ENCODE results near the gene PTGIS.
A peak's percentile ranks its signal among the peaks of the same experiment; 100 is the strongest.
"Not testable (repeated sequence)": the region's sequence is repeated elsewhere in the genome, so short reads cannot be mapped to it uniquely, and the experiment has no call there.

PTGIS gene

DNA sequence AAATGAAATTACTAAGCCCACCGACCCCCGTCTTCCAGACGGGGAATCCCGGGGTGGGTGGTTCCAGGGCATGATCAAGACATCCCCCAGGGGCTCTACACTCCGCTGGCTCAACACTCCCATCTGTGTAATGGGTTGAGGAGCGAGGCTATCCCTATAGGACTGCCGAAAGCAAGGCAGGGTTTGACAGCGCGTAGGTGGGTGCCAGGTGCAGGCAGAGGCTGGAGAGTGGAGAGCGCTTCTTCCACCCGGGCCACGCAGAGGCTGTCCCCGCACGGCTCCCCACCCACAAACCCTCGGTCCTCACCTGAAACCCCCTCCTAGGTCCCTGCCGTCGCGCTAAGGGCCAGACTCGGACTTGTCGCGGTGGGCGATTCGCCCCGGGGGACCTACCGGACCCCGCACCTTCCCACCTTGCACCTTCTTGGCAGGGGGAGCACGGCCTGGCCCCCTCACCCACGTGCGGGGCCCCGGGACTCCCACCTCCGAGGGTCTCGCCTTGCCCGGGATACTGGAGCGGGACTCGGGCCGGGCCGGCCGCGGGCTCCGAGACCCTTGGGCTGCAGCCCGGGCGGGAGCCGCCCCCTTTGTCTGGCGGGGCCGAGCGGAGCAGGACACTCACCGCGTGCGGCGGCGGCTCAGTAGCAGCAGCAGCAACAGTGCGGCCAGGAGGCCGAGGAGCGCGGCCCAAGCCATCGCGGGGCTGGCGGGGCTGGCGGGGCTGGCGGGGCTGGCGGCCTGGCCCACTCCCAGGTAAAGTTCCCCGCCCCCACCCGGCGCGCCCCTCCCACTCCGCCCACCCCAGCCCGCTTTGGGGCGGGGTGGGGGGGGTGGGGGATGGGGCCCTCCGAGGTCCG, at the start of gene PTGIS:
Gene PTGIS (minus strand): TSS at position 717 of the 857 bp plus-strand sequence. CDS start 21 bp downstream, at position 696.
- DNase-seq (ENCODE audit: low read depth in 4 of 4, low spot score in 1 of 4): no peak

DNA sequence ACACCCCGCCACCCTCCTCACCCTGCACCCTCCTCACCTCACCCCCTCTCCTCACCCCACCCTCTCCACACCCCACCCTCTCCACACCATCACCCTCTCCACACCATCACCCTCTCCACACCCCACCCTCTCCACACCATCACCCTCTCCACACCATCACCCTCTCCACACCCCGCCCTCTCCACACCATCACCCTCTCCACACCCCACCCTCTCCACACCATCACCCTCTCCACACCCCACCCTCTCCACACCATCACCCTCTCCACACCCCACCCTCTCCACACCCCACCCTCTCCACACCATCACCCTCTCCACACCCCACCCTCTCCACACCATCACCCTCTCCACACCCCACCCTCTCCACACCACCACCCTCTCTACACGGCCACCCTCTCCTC, 49.5 kb upstream of the PTGIS start:
- DNase-seq (ENCODE audit: low read depth in 4 of 4, low spot score in 1 of 4): not testable (repeated sequence)

GRCh38 chr20:49616154-49617007, 48.4 kb upstream of the PTGIS start:
- no peak for DNase-seq (ENCODE audit: low read depth in 4 of 4, low spot score in 1 of 4)

- DNase-seq (ENCODE audit: low read depth in 4 of 4, low spot score in 1 of 4): no peak
Measured at GRCh38 chr20:49615401-49616153, 47.6 kb upstream of the PTGIS start.

GRCh38 chr20:49615051-49615400, 47.1 kb upstream of the PTGIS start:
- not testable (repeated sequence) for DNase-seq (ENCODE audit: low read depth in 4 of 4, low spot score in 1 of 4)

- DNase-seq (ENCODE audit: low read depth in 4 of 4, low spot score in 1 of 4): no peak
Measured at GRCh38 chr20:49614338-49615050, 46.6 kb upstream of the PTGIS start.

GRCh38 chr20:49612127-49612738, 44.3 kb upstream of the PTGIS start:
- DNase-seq (ENCODE audit: low read depth in 4 of 4, low spot score in 1 of 4): no peak

GRCh38 chr20:49611539-49612126, 43.7 kb upstream of the PTGIS start:
- not testable (repeated sequence) for DNase-seq (ENCODE audit: low read depth in 4 of 4, low spot score in 1 of 4)

DNA sequence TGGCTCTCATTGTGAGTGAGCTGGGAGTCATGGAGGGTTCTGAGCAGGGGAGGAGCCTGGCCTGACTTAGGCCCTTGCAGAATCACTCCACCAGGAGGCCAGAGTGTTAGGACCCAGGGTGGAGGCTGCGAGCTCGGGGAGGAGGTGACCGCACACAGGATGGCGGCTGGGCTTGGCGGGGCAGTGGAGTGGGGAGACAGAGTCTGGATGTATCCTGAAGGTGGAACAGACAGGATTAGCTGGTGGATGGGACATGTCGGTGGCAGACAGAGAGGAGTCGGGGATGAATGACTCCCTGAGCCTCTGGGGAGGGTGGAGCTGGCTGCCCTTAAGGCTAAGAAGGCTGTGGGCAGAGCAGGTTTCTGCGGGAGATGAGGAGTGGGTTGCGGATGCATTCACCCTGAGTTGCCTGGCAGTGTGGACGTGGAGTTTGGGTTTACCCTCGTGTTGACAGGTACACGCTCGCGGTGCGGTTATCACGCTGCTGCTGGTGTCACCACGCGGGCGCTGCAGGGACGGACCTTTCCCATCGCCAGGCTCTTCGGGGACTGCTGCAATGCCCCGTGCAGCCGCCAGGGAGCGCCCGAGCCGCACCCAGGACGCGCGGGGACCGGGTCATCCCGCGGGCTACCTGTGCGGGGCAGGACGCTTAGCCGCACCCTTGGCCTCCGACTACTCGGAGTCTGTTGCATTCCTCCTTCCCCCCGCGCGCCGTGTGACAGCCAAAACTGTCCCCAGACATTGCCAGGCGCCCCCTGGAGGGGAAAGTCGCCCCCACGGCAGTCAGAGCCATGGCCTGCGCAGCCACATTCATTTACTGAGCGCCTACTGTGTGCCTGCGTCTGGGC, 43.0 kb upstream of the PTGIS start:
- DNase-seq (ENCODE audit: low read depth in 4 of 4, low spot score in 1 of 4): peak; percentile 47 to 67 (median 62)

DNA sequence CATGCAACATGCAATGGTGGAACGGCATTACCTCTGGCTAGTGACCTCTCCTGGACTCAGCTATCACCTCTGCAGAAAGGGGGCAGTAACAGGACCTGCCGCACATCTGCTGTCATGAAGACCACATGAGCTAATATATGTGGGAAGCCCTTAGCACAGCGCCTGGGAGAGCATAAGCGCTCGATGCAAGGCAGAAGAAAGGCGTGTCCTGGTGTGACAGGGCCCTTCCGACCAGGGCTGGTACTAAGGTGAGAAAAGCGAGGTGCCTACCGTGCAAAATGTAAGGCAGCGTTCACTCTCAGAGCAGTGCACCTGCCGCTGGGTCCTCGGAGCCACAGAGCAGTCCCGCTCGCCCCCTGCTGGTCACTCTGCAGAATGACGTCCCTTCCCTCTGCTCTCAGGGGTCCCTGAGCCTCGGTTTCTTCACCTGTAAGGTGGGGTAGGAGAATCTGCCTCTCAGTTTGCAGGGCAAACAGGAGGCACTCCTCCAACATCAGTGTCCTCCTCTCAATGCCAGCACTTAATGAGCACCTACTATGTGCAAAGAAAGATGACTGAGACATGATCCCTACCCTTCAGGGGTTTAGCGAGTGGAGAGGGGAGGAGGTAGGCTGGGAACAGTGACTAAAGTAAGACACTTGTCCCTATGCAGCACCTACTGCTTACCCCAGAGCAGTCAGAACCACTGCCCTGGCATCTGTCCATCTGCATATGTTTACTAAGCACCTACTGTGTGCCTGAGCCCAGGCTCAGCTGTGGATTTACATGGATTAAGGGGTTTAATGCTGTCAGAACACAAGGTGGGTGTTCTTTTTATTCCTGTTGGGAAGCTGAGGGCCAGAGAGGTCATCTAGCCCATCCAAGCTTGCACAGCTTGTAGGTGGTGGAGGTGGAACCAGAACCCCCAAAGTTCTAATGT, 41.1 kb upstream of the PTGIS start:
- DNase-seq (ENCODE audit: low read depth in 4 of 4, low spot score in 1 of 4): peak; percentile 53 to 64 (median 59)

DNA sequence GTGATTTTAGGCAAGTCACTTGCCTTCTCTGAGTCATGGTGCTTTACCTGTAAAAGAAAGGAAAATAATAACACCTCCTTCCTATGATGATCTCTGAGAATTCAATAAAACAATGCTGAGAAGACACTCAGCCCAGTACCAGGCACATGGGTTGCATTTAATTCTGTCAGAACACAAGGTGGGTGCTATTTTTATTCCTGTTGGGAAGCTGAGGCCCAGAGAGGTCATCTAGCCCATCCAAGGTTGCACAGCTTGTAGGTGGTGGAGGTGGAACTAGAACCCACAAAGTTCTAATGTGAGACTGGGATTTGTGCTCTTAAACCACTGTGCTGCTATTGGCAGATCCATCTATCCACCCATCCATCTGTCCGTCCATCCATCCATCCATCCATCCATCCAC, 39.6 kb upstream of the PTGIS start:
- no peak for DNase-seq (ENCODE audit: low read depth in 4 of 4, low spot score in 1 of 4)

DNA sequence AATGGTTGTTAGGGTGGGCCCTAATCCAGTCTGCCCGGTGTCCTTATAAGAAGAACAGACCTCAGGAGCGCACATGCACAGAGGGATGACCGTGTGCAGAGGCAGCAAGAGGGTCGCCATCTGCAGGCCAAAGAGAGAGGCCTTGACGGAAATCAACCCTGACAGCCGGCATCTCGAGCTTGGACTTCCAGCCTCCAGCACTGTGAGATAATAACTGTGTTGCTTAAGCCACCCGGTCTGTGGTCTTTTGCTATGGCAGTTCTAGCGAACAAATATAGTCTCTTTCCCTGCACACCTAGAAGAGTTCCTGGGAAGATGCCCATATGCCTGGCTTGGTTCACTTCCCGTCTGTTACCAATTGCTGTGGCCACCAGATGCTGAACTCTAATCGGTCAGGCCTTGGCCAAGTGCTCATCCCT, 35.3 kb upstream of the PTGIS start:
- DNase-seq (ENCODE audit: low read depth in 4 of 4, low spot score in 1 of 4): no peak

DNA sequence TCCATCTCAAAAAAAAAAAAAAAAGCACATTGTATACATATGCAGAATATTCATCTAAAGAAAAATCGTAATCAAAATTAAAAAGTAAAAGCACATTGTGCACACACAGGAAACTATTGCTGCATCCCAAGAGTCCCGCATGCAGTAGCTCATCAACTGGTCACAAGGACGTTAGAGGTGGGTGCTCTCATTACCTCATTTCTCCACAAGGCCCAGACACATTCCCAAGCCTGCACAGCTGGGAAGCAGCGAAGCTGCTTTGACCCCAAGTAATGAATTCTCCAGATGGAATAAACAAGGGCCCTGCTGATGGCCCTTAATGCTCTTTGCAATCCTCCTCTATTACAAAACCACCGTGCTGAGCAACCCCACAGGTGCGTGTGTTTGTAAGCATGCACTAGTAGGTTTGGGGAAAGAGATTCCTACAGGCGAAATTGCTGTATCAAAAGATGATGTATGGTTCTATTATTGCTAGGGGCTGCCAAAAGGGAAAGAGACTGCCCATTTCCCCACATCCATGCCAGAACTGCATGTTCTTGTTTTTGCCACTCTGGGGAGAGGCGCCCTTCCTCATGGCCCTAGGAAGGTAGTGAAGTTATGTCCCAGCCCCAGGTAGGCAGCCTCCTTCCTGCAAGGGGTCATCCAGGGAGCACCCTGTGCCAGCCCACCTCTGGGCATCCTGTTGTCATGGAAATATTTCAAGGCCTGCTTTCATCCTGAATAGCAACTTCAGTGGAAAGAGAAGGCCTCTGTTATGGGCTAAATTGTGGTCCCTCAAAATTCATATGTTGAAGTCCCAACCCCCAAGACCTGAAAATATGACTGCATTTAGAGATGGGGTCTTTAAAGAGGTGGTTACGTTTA, 34.6 kb upstream of the PTGIS start:
- DNase-seq (ENCODE audit: low read depth in 4 of 4, low spot score in 1 of 4): no peak

- DNase-seq (ENCODE audit: low read depth in 4 of 4, low spot score in 1 of 4): no peak
Measured at GRCh38 chr20:49601153-49601924, 33.4 kb upstream of the PTGIS start.

DNA sequence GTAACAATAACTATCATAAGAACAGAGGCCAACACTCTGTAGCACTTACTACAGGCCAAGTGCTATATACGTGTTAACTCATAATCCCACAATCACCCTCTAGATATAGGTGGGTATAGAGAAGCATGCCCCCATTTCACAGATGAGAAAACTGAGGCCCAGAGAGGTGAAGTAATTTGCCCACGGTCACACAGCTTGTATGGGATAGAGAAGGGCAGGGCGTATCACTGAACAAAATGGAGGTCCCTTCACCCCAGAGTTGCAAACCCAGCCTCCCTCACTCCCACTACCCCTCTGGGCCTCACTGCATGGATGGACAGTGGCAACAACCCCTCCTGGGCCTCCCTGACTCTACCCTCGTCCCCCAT, 31.8 kb upstream of the PTGIS start:
- no peak for DNase-seq (ENCODE audit: low read depth in 4 of 4, low spot score in 1 of 4)

- no peak for DNase-seq (ENCODE audit: low read depth in 4 of 4, low spot score in 1 of 4)
Measured at GRCh38 chr20:49597825-49598395, 30.0 kb upstream of the PTGIS start.
